GM12865 (cell line): Measurements from ENCODE around the gene ALG11.

Experiments used
- DNase-seq: peaks from one replicate; pipeline ENCODE4 v3.0.0; 2010; ENCODE audit warnings: low read depth
- H3K4me3 ChIP-seq: 2 replicates; pipeline ENCODE4 v1.5.1; 2011; ENCODE audit warnings: mild to moderate bottlenecking, low read depth, low read length, control low read depth
- TF ChIP-seq, protein P1 (sequence below): IDR thresholded peaks from 2 replicates; pipeline ENCODE4 v1.5.1; 2011; ENCODE audit warnings: low read length, control low read depth, low read depth, inconsistent platforms; ENCODE audit not compliant: insufficient read depth; ENCODE audit errors: missing control alignments

ALG11 gene, protein sequence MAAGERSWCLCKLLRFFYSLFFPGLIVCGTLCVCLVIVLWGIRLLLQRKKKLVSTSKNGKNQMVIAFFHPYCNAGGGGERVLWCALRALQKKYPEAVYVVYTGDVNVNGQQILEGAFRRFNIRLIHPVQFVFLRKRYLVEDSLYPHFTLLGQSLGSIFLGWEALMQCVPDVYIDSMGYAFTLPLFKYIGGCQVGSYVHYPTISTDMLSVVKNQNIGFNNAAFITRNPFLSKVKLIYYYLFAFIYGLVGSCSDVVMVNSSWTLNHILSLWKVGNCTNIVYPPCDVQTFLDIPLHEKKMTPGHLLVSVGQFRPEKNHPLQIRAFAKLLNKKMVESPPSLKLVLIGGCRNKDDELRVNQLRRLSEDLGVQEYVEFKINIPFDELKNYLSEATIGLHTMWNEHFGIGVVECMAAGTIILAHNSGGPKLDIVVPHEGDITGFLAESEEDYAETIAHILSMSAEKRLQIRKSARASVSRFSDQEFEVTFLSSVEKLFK

DNA sequence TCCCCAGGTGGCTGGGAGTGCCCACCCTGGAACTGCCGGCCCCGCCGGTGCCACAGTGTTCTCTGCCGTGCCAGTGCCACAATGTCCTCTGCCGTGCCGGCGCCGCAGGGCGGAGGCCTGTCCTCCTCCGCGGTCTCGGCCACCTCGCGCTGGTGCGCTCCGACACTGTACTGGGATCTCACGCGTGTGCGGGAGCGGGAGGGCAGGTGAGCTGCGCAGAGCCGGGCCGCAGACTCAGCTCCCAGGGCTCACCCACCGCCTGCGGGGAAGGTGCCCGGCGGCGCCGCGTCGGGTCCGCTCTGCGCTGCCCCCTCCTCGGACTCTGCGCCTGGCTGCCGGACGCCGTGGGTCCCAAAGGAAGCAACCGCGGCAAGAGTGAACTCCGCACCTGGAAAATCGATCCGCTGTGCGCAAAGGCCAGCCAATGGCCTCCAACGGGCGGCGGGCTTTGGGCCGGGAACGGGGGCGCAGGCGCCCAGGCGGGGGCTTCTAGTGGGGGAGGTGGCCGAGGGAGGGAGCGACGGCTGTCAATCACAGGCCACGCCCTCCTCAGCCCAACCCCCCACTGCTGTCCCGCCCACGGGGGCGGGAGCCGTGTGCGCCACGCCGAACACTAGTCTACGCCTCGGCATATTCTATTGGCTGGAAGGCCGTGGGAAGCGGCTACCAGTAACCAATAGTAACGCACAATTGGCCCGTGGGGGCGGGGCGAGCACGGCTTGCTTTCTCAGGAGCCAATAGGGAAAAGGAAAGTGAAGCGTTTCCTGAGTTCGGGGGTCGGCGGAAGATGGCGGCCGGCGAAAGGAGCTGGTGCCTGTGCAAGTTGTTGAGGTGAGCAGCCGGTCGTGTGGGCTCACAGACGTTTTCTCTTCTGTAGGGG lies at the start of gene ALG11:
Gene ALG11 (plus strand): TSS at position 767 of the 880 bp plus-strand sequence. CDS start 21 bp downstream, at position 788.
- peak within 1 kb of the TSS; percentile 83 for H3K4me3 ChIP-seq

DNA sequence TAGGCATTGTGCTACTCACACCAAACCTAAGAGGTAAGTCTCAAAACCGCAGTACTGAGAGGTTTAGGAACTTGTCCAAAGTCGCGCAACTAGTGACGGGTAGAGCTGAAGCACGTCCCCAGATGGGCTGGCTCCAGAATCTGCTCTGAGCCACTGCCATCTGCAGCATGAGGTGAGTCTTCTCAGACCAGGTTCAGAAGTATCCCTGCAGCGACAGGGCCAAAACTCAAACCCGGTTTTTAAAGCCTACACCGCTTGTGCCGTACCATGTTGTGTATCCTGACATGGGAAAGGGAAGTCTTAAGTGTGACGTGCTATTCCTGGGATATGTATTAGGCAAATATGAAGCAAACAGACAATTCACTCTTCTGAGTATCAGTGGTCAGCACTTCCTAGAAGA lies 46.0 kb upstream of the ALG11 start:
- TF ChIP-seq, protein P1, sequence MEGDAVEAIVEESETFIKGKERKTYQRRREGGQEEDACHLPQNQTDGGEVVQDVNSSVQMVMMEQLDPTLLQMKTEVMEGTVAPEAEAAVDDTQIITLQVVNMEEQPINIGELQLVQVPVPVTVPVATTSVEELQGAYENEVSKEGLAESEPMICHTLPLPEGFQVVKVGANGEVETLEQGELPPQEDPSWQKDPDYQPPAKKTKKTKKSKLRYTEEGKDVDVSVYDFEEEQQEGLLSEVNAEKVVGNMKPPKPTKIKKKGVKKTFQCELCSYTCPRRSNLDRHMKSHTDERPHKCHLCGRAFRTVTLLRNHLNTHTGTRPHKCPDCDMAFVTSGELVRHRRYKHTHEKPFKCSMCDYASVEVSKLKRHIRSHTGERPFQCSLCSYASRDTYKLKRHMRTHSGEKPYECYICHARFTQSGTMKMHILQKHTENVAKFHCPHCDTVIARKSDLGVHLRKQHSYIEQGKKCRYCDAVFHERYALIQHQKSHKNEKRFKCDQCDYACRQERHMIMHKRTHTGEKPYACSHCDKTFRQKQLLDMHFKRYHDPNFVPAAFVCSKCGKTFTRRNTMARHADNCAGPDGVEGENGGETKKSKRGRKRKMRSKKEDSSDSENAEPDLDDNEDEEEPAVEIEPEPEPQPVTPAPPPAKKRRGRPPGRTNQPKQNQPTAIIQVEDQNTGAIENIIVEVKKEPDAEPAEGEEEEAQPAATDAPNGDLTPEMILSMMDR, result no peak
- no peak overlapping the region for H3K4me3 ChIP-seq
- DNase-seq, result no peak

More for the DNA sequence above, at the start of gene ALG11:
- TF ChIP-seq, protein P1, result no peak
- DNase-seq, result peak; percentile 98

DNA sequence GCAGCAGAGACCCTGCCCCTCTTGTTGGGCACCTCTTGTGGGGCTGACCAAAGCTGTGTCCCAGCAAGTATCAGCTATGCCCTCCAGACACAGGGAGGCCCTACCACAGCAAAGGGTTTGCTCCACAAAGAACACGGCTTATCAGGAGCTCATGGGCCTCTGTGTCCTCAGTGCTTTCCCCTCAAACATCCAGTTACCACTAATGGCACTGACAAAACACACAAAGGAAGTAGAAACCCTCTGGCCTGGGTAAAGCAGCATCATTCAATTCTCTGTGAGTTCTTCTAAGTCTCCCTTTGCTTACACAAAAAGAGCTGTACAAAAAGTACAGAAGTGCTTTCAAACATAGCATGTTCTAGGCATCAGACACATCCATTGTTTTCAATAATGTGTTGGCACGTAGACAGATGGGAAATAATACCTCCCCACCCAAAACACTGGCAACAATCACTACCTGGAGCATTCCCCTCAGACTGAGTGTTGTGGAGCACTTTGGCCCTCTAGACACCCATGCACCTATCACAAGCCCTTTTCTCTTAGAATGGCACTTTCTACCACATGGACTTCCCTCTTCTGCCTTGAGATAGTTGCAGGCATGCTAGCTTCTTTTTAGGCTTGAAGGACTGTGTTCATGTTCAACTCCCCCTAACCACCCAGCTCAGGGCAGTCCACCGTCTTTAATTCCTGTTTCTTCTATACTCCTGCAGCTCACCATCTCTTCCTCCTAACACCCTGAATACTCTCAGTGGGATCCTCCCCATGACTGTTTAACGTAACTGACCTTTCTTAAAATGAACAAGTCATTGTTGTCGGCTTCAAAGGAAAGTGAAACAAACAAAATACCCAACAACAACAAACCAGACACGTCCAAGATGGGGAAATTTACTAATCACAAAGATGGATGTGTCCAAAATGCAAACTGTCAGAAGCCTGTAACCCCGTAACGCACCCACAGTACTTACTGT lies 44.4 kb upstream of the ALG11 start:
- peak; percentile 22 for DNase-seq
- H3K4me3 ChIP-seq, result no peak overlapping the region
- TF ChIP-seq, protein P1, result no peak

DNA sequence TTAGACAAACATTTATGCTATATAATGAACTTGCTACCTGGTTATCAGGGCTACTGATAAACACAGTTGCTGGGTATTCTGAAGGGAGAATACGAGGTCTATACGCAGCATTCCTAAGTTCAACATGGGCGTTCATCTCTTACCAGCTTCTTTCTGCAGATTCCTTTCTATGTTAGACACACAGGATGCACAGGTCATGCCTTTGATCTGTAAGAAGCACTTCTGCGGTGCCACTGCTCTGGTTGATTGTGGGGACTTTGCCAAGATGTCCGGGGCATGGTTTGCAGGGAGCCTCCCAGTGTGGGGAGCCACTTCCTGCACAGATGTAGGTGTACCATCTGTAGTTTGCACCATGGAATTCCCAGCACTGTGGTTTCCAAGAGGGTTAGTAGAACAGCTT lies 41.8 kb upstream of the ALG11 start:
- TF ChIP-seq, protein P1, result no peak
- no peak for DNase-seq
- no peak overlapping the region for H3K4me3 ChIP-seq

DNA sequence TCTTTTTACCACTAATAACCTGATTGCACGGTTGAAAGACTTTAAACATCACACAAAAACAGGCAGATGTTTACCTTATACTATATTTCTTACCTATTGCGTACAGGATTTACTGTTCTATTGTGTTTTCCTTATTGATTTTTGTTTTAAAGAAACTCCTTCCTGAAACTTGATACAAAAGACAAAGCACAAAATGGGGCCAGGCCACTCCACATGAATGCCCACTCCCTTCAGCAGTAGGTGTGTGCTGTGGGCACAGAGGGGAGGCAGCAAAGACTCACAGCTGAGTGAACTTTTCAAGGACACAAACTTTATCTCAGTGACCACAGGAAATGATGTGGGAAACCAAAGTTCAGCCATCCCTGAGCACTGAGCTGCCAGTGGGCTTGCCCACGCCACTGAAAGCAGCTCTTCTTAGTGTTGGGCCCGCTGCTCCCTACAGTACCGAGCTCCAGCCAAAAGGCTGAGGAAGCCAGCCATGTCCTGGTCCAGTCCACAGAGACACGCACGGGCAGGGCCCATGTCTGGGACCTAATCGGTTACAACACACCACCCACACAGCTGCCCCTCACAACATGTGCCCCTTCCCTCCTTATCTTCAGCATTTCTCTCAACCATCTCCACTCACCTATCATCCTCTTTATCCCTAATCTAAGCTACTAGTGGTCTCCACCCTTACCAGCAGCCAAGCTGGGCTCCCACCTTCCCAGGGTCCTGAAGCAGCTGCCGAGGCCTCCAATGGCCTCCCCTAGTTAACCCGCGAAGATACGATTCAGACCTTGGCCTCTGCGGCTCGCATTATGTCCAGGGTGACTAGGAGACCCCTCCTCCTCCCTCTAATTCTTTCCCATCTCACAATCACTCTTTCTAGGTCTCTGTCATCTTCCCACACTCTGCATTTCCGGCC lies 40.4 kb upstream of the ALG11 start:
- no peak overlapping the region for H3K4me3 ChIP-seq
- no peak for DNase-seq
- TF ChIP-seq, protein P1, result no peak
